OCI-LY1 (cell line): ENCODE data around the gene STARD13.

Source experiments
- EZH2 ChIP-seq: fragments of 200-600 bp; sonication (generic), shearing (Covaris generic); IDR thresholded peaks from 2 replicates; pipeline ENCODE4 v1.8.0; 2017; ENCODE audit warnings: borderline replicate concordance, mixed run types, mild to moderate bottlenecking, antibody characterized with exemption, low read length, moderate library complexity, mixed read lengths
- TF ChIP-seq, protein P1 (sequence below): fragments of 200-600 bp; sonication (generic), shearing (Covaris generic); IDR thresholded peaks from 2 replicates; pipeline ENCODE4 v1.5.1; 2017; ENCODE audit warnings: mild to moderate bottlenecking, antibody characterized with exemption, low read length, moderate library complexity, mixed read lengths

DNA sequence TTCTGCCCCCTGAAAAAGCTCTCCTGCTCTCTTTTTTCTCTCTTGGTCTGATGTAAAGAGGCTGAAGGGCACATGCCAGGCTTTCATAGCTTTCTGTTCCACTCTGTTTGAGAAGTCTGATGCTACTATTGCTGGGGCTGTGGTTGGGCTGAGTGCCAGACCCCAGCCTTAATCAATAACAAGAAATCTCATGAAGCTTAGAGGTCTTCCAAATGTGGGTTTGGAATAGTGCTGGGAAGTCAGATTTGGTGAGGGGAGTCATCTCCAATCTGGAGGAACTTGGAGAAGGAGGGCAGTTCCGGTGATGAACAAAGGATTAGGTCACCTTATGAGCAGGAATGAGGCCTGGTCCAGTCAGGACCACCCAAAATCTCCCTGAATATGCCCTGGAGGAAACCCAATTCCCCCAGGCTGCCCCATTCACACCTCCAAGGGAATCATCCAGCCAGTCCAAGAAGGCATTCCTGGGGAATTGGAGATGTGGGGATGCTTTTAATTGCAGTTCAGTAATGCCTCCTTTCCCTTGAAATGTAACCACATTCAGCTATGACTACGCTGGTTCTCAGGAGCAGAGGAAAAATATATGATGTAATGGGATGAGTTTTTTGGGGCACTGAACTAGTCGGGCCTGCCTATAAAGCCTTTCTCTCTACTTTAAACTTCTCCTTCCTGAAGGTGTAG, 102.0 kb downstream of the STARD13 start:
- TF ChIP-seq, protein P1, sequence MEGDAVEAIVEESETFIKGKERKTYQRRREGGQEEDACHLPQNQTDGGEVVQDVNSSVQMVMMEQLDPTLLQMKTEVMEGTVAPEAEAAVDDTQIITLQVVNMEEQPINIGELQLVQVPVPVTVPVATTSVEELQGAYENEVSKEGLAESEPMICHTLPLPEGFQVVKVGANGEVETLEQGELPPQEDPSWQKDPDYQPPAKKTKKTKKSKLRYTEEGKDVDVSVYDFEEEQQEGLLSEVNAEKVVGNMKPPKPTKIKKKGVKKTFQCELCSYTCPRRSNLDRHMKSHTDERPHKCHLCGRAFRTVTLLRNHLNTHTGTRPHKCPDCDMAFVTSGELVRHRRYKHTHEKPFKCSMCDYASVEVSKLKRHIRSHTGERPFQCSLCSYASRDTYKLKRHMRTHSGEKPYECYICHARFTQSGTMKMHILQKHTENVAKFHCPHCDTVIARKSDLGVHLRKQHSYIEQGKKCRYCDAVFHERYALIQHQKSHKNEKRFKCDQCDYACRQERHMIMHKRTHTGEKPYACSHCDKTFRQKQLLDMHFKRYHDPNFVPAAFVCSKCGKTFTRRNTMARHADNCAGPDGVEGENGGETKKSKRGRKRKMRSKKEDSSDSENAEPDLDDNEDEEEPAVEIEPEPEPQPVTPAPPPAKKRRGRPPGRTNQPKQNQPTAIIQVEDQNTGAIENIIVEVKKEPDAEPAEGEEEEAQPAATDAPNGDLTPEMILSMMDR = no peak
- no peak for TF ChIP-seq EZH2
